Small intestine (tissue), 7 donors: Measurements from ENCODE around the gene DPP6. TPM values are rescaled to one million over a fixed set of nuclear protein-coding genes. Genes with fewer than 3 reads are reported as not detected.

Experiments
- DNase-seq, 2 donors: peaks; one replicate each; pipeline versions ENCODE4 v3.0.0 to v3.0.0-alpha.2; 2013
- FAIRE-seq: peaks from 2 replicates; lab custom pipeline; 2012; peaks lifted over from hg19 to GRCh38; lab: Jason Lieb, UNC
- H3K27ac ChIP-seq, 3 donors: one replicate each; pipeline ENCODE4 v1.5.1; 2013; ENCODE audit warnings: low read length in 2 of 3, mild to moderate bottlenecking in 2 of 3, control low read depth in 1 of 3, inconsistent platforms in 1 of 3, low read depth in 1 of 3, moderate library complexity in 1 of 3
- H3K27me3 ChIP-seq, 3 donors: one replicate each; pipeline ENCODE4 v1.6.1; 2013; ENCODE audit warnings: low read length in 3 of 3, inconsistent platforms in 1 of 3; ENCODE audit not compliant: control insufficient read depth in 3 of 3, insufficient read depth in 3 of 3
- H3K36me3 ChIP-seq, 3 donors: one replicate each; pipeline ENCODE4 v1.6.1; 2013; ENCODE audit warnings: low read length in 3 of 3, inconsistent platforms in 1 of 3, low read depth in 1 of 3, mild to moderate bottlenecking in 1 of 3, moderate library complexity in 1 of 3; ENCODE audit not compliant: control insufficient read depth in 3 of 3, insufficient read depth in 2 of 3
- H3K4me1 ChIP-seq, 3 donors: one replicate each; pipeline ENCODE4 v1.6.1; 2013; ENCODE audit warnings: low read length in 2 of 3, inconsistent platforms in 1 of 3, low read depth in 1 of 3, mild to moderate bottlenecking in 1 of 3, moderate library complexity in 1 of 3; ENCODE audit not compliant: control insufficient read depth in 3 of 3, insufficient read depth in 2 of 3
- H3K4me3 ChIP-seq, 3 donors: one replicate each; pipeline ENCODE4 v1.5.1; 2013; ENCODE audit warnings: low read length in 3 of 3, control low read depth in 1 of 3, inconsistent platforms in 1 of 3, low read depth in 1 of 3, mild to moderate bottlenecking in 1 of 3, moderate library complexity in 1 of 3
- H3K9me3 ChIP-seq, 2 donors: one replicate each; pipeline ENCODE4 v1.6.1; 2013; ENCODE audit warnings: low read depth in 1 of 2, low read length in 1 of 2; ENCODE audit not compliant: control insufficient read depth in 2 of 2, insufficient read depth in 1 of 2
- WGBS, 3 donors: extraction: QIAGEN DNeasy Blood & Tissue Kit; methylation state at CpG; one replicate each; pipeline ENCODE4 v1.1.7; 2013; 5-methylcytosine and 5-hydroxymethylcytosine counted together
- polyA plus RNA-seq, 4 donors: library from polyadenylated mRNA; stranded (reverse) in 3 of 4; unstranded in 1 of 4; fragments of 200-250 nt in 3 of 4; fragments of 120-200 nt in 1 of 4; gene quantifications; one replicate each; pipeline versions ENCODE4 v1.2.1 to v1.2.3, GENCODE V29; 2013
- donor health status: healthy with polysubstance abuse.
- donor health status: control.
- donor health status: control.
- donor health status: Bipolar disorder and iron deficiency.
- donor health status: healthy.

Gene DPP6
- polyA plus RNA-seq, 4 donors: 0.80 to 1.8 TPM; not detected in 2

DNA sequence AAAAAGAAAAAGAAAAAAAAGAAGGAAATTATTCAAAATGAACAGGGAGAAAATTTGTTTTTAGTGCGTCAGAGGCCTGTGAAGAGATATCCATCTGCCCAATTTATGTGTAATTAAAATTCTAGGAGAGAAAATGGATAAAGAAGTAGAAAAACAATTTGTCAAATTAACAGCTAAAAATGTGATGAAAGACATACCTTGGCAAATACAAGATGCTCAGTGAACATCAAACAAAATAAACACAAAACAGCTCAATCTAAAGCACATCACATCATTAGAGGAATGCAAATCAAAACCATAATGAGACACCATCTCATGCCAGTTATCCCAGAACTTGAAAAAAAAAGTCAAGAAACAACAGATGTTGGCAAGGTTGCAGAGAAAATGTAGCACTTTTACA, 477.9 kb downstream of the DPP6 start:
- Histone ChIP-seq H3K36me3 (no peaks in the 10 kb centered on the region), H3K4me3 (no peak overlapping the region), H3K27ac (no peak overlapping the region), H3K27me3 (no peaks in the 10 kb centered on the region), H3K9me3 (peaks cover 0 to 3% of the 10 kb centered on the region in 2 donors), H3K4me1 (no peaks in the 10 kb centered on the region)
- FAIRE-seq: no peak
- WGBS, 3 donors: 83 to 97% (median 96%) methylated on average over 1 of the region's 1 CpG
- DNase-seq: no peak

DNA sequence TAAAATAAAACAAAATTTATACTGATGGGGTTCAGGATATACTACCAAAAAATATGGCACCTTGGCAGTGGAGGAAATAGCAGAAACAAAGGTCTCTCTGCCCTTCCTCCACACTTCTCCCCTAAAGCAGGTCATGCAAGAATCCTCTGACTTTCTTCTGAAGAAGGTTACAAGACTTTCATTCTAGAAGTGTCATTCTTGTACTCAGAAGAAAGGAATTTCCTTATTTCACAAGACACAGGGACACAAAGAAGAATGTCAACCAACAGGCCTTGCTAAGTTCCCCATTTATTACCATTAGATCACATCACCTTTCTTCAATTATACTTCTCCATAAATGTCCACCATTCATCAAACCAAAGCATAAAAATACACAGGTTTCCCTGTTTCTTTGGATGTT, 480.6 kb downstream of the DPP6 start:
- H3K36me3 ChIP-seq: no peaks in the 10 kb centered on the region
- peaks cover 0 to 3% of the 10 kb centered on the region in 2 donors for H3K9me3 ChIP-seq
- no peaks in the 10 kb centered on the region for H3K27me3 ChIP-seq
- no peak for DNase-seq
- H3K27ac ChIP-seq: no peak overlapping the region
- H3K4me3 ChIP-seq: no peak overlapping the region
- no peaks in the 10 kb centered on the region for H3K4me1 ChIP-seq
- no peak for FAIRE-seq

DNA sequence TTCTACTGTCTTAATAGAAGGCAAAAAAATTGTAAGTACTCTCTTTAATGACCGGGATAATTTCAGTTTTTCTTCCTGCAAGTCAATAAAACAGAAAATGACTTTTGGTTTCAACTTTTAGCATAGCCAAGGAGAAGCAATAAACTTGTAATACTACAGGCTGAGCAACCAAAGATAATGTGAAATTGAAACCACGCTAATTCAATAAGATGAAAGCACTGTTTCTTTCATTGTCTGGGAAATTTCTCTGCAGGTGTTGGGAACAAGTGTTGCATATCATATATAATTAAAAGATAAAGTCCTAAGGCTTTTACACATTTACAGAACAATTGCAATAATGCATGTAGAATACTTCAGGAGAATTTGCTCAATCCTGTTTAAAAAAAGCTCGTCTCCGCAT, 488.4 kb downstream of the DPP6 start:
- H3K4me3 ChIP-seq: no peak overlapping the region
- H3K9me3 ChIP-seq: no peaks in the 10 kb centered on the region
- FAIRE-seq: no peak
- 55 to 62% (median 56%) methylated on average over 4 of the region's 4 CpGs for WGBS, 3 donors
- no peak overlapping the region for H3K27ac ChIP-seq
- no peaks in the 10 kb centered on the region for H3K27me3 ChIP-seq
- no peaks in the 10 kb centered on the region for H3K4me1 ChIP-seq
- H3K36me3 ChIP-seq: no peaks in the 10 kb centered on the region
- no peak for DNase-seq

- Histone ChIP-seq H3K27me3 (no peaks in the 10 kb centered on the region), H3K4me1 (no peaks in the 10 kb centered on the region), H3K27ac (no peak overlapping the region), H3K36me3 (no peaks in the 10 kb centered on the region), H3K9me3 (no peaks in the 10 kb centered on the region), H3K4me3 (no peak overlapping the region)
- no peak for DNase-seq
- WGBS, 3 donors: 55 to 73% (median 66%) methylated on average over 5 of the region's 5 CpGs
- no peak for FAIRE-seq
Observed at GRCh38 chr7:154541606-154542005, 489.4 kb downstream of the DPP6 start.

DNA sequence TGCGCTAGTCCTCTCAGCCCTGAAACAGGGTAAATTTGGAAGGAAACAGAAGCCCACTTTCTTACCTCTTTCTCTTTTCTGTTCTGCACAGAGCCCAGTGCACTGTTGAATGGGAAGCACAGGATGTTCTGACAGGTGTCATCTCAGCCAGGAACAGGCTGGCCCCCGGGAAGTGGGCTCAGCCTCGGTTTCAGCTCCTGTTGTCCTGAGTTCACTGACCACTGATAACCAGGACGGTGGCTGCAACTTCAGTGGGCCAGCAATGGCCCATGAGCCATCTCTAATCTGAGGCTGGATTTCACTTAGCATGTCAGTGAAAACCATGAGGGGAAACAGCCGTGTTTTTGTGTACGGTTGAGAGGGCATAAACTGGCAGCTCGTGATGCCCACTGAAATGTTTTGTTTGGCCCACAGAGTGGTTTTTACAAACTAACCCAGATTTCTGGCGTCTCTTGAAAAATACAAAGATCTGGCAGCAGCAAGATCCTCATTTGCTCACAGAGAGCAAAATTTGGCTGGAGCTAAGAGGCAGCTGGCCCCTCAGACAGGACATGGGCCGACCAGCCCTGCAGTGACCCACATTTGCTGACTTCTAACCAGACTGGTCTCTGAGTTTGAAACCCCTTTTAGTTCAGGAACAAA, 494.9 kb downstream of the DPP6 start:
- 67 to 71% (median 70%) methylated on average over 9 of the region's 9 CpGs for WGBS, 3 donors
- H3K27ac ChIP-seq: no peak overlapping the region
- FAIRE-seq (no peak), DNase-seq (no peak)
- no peaks in the 10 kb centered on the region for H3K36me3 ChIP-seq
- H3K4me1 ChIP-seq: no peaks in the 10 kb centered on the region
- no peaks in the 10 kb centered on the region for H3K9me3 ChIP-seq
- H3K27me3 ChIP-seq: no peaks in the 10 kb centered on the region
- no peak overlapping the region for H3K4me3 ChIP-seq

- H3K36me3 ChIP-seq: no peaks in the 10 kb centered on the region
- H3K9me3 ChIP-seq: peaks cover 0 to 3% of the 10 kb centered on the region in 2 donors
- H3K4me1 ChIP-seq: no peaks in the 10 kb centered on the region
- WGBS, 3 donors: 81 to 87% (median 81%) methylated on average over 10 of the region's 10 CpGs
- no peak overlapping the region for H3K4me3 ChIP-seq
- DNase-seq: no peak
- no peak overlapping the region for H3K27ac ChIP-seq
- no peaks in the 10 kb centered on the region for H3K27me3 ChIP-seq
- FAIRE-seq: no peak
Observed at GRCh38 chr7:154553711-154554265, 501.6 kb downstream of the DPP6 start.

DNA sequence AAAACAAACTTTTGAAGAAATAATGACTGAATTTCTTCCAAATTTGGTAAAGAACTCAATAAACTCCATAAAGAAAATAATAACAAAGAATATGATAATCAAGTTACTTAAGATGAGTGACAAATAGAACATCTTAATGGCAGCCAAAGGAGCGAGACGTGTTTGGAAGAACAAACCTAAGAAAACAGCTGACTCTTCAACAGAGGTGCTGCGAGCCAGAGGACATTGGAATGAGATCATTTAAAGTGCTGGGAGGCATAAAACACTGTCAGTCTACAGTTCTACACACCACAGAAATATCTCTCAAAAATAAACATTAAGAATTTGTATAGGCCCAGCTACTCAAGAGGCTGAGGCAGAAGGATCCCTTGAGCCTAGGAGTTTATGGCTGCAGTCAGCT, 507.3 kb downstream of the DPP6 start:
- H3K27ac ChIP-seq: no peak overlapping the region
- 72 to 81% (median 77%) methylated on average over 3 of the region's 3 CpGs for WGBS, 3 donors
- FAIRE-seq: no peak

DNA sequence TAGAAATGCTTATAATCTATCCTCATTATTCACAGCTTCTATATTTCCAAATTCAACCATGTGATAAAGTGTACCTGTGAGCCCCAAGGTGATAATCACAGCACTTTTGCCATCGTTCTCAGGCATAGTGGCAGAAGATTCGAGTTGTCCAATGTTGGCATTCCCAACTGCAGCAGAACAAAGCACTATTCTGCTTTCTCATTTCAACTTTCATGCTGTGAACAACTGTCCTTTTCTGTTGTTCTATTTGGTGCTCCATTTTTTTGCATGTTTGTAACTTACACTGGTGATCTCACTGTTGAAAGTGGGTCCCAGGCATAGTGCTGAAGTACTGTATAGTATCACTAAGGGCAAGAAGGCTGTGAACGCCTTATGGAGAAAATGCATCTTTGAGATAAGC, 512.5 kb downstream of the DPP6 start:
- Histone ChIP-seq H3K4me3 (no peak overlapping the region), H3K27ac (no peak overlapping the region), H3K9me3 (peaks cover under 1 to 2% of the 10 kb centered on the region in 2 donors), H3K36me3 (no peaks in the 10 kb centered on the region), H3K27me3 (no peaks in the 10 kb centered on the region), H3K4me1 (no peaks in the 10 kb centered on the region)
- no peak for DNase-seq
- FAIRE-seq: no peak
- 65 to 76% (median 74%) methylated on average over 3 of the region's 3 CpGs for WGBS, 3 donors

More for the DNA sequence above, 507.3 kb downstream of the DPP6 start:
- H3K36me3 ChIP-seq: no peaks in the 10 kb centered on the region
- H3K4me3 ChIP-seq: no peak overlapping the region
- DNase-seq: no peak
- no peaks in the 10 kb centered on the region for H3K27me3 ChIP-seq
- H3K4me1 ChIP-seq: no peaks in the 10 kb centered on the region
- peaks cover 2 to 6% of the 10 kb centered on the region in 2 donors for H3K9me3 ChIP-seq

DNA sequence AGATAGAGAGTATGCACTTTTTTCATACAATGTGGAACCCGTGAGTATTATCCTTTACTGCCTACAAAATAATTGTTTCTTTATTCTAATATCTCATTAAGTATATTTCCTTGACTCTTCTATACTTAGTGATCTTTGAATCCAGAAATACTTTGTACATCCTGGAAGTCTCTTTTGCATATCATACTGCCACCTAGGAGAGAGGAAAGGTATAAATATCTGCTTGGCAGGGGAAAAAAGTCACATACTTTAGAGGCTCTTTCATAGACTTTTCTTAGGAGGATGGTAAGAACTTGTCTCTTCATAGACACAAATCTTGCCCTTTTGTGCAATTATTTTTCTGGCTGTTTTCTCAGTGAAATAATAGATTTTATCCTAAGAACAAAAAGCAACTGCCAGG, 514.7 kb downstream of the DPP6 start:
- Histone ChIP-seq H3K4me3 (no peak overlapping the region), H3K27ac (no peak overlapping the region), H3K36me3 (no peaks in the 10 kb centered on the region), H3K27me3 (no peaks in the 10 kb centered on the region), H3K4me1 (no peaks in the 10 kb centered on the region), H3K9me3 (peaks cover 0 to 2% of the 10 kb centered on the region in 2 donors)
- FAIRE-seq: no peak
- 64 to 72% (median 67%) methylated on average over 1 of the region's 1 CpG for WGBS, 3 donors
- DNase-seq: no peak
